Measurements from ENCODE around the gene CLIC3.

CLIC3 gene

DNA sequence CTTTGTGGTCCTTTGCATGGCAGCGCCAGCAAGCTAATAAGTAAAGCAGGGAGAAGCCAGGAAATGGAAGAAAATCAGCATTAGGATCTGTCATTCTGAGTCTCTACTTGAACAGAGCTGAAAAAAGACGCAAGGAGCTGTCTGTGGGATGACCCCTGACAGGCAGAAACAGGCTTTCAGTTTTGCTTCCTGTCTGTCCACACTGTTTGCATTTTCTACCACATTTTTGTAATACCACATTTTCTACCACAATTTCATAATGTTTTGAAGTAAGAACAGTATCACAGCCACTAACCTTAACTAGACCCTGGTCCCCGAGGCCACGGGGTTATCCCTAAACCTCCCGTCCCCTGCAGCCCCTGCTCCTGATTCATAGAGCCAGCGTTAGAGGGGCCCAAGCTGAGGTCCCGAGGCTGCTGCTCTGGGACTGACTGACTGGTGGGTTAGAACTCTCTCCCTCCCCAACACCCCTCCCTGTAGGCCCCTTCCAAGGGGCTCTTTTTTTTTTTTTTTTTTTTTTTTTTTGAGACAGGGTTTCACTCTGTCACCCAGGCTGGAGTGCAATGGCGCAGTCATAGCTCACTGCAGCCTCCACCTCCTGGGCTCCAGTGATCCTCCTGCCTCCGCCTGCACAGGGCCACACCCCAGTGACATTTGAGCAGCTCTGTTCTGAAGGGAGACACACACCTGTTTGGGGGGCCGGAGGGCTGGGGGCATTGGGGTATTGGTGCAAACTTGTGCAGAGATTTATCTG lies 4.0 kb upstream of the CLIC3 start:
- peak; percentile 85 for DNase-seq (ENCODE audit: low spot score)

DNA sequence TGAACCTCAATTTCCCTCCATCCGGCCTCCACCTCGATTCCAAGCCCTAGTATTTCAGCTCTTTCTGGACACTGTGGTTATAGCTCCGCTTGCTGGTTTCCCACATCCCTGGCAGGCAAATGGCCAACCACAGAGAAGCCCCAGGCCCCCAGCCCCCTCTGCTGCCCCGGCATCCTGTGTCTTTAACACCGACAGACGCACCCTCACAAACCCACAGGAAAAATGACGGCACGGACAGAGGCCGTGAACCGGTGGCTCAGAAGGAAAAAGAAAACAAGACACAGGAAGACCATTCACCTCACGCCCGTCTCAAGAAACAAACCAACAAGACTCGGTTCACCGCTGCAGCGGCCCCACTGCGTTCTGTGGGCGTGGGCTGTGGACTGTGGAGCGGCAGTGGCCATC lies 1.5 kb upstream of the CLIC3 start:
- no peak for DNase-seq (ENCODE audit: low spot score)

DNA sequence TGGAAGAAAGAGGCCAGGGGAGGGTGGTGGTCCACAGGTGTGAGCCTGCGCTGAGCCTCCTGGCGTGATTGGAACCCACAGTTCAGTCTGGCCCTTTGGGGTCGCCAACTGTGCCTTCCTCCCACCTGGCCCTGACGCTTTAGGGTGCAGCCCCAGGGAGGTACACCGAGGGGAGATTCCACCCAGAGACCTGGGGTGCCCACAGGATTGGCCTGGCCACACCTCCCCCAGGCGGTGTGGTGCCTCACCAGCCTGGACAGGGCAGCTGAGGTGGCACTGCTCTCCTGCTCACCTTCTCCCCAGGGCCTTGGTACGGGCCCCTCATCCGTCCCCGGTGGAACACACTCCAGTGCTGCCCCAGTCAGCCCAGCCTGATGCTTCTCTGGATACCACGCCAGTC lies 1.0 kb upstream of the CLIC3 start:
- DNase-seq (ENCODE audit: low spot score) = no peak

DNA sequence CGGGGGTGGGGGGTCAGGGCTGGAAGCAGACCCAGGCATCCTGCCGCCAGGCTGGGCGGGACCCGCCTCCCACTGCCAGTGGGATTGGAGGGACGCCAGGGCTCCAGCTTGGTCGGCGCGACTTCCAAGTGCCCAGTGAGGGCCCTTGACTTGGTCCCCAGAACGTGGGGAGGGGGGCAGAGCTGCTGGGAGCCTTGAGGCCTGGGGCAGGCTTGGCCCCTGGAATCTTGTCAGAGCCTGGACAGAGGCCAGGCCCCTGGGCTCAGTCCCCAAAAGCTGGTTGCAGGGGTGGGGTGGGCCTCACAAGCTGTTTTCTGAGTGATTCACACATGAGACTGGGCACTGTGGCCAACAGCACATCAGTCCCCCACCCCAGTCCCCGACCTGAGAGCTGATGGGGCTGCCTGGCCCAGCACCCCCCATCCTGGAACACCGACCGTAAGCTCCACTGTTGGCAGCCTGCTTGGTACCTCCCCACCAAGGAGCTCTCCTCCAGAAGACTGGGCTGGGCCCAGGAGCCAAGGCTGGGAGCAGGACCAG lies 526 bp downstream of the CLIC3 start:
- DNase-seq (ENCODE audit: low spot score) = peak; percentile 68

DNA sequence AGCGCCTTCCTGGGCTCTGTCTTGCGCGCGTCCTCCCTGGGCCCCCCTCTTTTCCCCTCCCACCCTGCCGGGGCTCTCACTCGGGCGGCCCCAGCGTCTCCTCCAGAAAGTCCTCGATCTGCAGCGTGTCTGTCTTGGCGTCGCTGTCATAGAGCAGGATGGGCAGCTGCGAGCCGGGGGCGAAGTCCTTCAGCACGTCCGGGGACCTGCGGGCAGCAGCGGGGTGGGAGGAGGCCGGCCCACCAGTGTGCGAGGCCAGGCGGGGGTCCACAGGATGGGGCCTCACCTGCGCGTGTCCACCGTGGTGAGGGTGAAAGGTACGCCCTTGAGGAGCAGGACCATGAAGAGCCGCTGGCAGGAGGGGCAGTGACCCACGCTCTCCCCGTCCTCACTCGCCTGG lies 1.0 kb downstream of the CLIC3 start:
- no peak for DNase-seq (ENCODE audit: low spot score)

DNA sequence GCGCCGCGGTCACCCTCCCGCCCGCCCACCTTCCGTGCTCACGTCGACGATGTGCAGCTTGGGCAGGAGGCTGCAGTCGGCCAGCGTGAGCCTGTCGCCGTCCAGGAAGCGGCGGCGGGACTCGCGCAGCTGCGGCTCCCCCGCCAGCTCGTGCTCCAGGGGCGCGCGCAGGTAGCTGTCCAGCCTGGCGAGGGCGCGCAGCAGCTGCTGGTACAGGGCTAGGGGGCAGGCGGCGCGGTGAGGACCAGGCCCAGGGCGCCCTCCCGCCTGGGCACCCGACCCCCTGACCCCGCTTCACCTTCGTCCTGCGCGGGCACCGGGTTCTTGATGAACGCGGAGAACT lies 1.5 kb downstream of the CLIC3 start:
- DNase-seq (ENCODE audit: low spot score) = no peak

DNA sequence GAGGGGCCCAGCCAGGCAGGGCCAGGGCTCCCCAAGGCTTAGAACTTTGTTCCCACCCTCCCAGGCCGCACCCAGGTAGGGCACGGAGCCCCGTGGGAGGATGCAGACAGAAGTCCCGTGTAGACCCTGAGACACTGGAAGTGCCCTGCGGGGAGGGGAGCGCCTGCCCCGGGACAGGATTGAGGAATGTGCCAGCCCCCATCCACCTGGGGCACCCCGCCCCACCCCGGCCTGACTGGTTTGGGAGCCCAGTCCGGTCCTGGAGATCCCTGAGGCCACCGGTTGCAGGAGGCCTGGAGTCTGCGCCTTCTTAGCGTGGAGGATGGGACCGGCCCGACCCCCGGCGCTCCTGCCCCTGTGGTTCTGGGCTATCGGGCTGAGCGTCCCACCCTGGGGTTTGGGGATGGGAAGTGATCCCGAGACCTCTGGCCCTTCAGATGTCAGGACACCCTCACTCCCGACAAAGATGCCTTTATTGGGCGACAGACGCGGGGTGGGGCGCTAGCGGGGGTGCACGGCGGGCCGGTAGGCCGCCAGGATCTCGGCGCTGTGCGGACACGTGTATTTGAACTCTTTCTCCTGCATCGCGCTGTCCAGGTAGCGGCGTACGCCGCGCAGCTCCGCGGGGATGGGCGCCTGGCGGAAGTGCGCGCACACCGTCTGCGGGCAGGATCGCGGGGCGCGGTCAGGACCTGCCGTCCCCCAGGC lies 2.0 kb downstream of the CLIC3 start:
- DNase-seq (ENCODE audit: low spot score) = no peak

DNA sequence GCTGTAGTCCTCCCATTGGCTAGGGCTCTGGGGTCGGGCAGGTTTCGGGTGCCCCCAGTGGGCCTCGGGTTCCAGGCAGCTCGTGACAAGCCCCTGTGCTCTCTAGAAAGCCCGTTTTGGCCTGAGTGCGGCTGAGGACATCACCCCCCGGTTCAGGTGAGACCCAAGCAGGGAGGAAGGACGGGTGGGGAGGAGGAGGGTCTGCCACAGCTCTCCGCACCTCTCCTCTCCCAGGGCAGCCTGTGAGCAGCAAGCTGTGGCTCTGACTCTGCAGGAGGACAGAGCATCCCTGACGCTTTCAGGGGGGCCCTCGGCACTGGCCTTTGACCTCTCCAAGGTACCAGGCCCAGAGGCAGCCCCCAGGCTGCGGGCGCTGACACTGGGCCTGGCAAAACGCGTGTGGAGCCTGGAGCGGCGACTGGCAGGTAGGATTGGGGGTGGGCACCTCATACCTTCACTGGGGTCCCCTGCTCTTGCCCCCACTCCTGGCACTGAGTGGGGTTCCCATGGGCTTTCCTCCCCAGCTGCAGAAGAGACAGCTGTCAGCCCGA lies 3.5 kb downstream of the CLIC3 start:
- no peak for DNase-seq (ENCODE audit: low spot score)

DNA sequence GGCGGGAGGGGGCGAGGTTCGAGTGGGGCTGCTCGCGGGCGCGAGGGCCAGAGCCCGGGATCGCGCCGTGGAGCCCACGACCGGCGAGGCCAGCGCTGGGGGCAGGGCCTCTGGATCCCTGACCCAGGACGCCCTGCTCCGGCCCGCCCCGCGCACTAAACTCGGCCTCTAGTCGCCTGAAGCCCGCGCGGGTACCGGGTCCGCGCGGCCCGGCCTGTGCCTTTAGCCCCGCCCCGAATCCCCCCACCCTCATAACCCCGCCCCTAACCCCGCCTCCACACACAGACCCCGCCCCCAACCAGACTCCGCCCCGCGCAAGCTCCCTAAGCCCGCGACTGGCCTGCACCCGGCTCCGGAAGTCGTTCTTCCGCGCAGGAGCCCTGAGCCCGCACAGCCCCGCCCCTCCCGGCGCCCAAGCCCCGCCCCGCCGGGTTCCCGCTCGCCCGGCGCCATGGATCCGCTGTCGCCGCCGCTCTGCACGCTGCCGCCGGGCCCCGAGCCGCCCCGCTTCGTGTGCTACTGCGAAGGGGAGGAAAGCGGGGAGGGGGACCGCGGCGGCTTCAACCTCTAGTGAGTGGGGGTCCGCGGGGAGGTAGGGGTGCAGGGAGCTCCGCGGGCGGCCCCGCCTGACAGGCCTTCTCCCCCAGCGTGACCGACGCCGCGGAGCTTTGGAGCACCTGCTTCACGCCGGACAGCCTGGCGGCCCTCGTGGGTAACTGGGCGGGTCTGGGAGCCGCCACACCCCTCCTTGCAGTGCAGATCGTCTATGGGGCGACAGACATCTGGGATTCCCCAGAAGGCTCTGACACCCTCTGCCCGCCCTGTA lies 4.2 kb downstream of the CLIC3 start, which contains the start of gene PAXX:
TSS of gene PAXX (plus strand) at position 430 of the 826 bp plus-strand sequence. CDS start at position 452, 22 bp downstream.
- DNase-seq (ENCODE audit: low spot score) = peak; percentile 99

DNA sequence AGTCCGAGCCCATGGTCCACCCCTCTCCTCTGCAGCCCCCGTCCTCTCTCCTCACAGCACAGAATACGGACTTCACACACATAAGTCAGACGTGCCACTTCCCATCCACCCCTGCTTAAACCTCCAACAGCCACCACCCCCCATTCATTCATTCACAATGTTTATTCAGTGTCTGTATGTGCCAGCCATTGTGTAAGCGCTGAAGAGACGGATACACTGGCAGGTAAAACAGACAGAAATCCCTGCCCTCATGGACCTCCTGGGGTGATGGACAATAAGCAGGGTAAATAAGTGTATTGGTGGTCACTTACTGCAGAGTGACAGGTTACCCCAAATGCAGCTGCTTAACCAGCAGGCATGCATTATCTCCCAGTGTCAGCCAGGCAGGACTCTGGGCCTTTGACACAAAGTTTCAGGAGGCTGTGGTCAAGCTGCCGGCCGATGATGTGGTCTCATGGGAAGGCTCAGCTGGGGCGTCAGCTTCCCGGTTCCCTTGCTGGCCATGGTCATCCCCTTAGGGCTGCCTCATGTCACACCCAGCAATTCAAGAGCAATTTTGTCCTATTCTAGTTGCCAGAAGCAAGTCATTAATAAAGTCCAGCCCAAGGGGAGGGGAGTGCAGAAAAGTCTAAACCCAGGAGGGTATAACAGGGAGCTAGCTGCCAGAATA lies 6.0 kb downstream of the CLIC3 start:
- DNase-seq (ENCODE audit: low spot score) = no peak

DNA sequence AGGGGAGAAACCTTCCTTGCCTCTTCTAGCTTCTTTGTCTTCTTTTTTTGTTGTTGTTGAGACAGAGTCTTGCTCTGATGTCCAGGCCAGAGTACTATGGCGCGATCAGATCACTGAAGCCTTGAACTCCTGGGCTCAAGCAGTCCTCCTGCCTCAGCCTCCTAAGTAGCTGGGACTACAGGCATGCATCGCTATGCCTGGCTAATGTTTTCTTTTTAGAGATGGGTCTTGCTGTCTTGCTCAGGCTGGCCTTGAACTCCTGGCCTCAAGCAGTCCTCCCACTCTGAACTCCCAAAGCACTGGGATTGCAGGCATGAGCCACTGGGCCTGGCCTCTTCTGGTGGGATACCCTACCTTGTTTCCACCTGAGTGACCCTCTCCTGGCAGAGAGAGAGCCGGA lies 7.5 kb downstream of the CLIC3 start:
- no peak for DNase-seq (ENCODE audit: low spot score)

DNA sequence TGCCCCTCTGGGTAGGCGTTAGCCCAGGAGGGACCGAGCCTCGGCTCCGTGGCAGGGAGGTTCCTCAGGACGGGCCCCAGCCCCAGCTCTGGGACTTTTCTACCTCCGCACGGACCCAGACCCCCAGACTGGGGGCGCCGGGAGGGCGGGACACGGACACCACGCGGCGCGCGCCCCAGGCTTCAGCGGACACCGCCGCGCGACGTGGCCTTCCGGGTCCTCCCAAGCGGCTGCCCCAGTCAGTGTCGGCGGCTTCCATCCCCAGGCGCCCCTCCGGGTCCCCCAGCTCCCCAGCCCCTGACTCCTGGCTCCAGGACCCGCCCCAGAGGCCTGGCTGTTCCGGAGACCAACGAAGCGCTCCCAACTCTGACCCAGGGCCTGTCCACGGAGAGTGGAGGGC lies 10.5 kb downstream of the CLIC3 start:
- no peak for DNase-seq (ENCODE audit: low spot score)

DNA sequence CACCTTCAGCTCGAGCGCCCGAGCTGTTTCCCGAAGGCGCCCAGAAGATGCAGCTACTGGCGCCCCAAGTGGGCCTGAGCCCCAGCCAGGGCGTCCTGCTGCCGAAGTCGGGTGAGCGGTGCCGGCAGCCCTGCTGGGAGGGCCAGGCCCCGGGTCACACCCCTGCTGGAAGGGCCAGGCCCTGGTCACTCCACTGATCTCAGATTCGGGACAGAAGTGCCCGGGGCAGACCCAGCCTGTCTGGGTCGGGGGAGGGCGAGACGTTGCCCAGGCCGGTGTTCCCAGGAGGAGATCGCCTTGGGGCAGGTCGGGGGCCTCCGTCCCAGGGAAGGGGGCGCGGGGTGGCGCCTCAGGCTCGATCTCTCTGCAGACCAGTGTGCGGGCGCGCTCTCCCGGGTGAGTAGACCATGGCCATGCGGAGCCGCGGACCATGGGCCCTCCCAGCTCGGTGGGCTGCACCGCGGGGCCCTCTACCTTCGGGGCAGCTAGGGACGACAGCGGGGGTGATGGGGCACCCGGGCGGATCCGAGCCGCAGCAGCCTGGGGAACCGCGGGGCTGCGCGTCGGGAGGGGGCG lies 11.3 kb downstream of the CLIC3 start:
- DNase-seq (ENCODE audit: low spot score) = no peak

DNA sequence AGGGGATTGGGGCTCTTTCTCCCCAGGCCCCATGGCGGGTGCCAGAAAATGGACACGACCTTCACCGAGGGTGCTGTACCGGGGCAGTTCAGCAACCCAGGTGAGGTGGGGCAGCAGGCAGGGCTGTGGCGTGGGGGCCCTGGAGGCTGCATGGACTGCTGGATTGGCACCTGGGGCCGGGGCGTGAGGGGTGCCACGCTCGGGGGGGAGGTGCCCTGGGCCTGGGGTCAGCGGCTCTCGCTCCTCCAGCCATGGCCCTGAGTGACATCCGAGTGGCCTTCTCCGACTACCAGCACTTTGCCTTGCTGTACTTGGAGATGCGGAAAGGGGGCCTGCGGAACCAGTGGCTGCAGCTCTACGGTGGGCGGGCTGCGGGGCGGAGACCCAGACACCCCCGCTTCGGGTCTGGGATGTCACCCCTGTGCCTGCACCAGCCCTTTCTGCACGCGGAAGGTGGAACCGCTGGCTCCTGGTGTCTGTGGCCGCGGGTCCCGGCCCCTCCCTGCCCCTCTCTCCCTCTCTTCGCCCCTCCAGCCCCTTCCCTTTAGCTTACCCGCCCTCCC lies 11.8 kb downstream of the CLIC3 start:
- no peak for DNase-seq (ENCODE audit: low spot score)

DNA sequence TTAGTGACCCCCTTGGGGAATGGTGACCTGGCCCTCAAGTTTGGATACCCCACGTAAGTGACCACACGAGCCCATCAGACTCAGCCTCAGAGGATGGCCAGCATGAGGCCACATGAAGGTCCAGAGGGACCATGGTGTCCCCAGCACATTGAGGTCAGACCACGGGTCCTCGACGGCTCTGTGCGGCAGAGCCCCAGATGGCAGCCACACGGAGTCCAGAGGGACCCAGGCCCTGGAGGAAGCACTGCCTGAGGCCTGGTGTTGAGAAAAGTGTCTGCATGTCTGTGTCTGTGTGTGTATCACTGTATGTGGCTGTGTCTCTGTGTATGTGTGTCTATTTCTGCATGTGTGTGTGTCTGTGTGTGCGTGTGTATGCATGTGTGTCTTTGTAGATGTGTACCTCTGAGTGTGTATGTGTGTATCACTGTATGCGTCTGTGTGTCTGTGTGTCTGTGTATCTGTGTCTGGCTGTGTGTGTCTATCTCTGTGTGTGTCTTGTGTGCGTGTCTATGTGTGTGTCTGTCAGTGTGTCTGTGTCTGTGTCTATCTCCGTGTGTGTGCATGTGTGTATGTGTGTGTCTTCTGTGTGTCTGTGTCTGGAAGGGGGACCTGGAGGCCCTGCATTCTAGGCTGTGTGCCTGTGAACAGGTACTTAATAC lies 12.6 kb downstream of the CLIC3 start:
- DNase-seq (ENCODE audit: low spot score) = no peak

DNA sequence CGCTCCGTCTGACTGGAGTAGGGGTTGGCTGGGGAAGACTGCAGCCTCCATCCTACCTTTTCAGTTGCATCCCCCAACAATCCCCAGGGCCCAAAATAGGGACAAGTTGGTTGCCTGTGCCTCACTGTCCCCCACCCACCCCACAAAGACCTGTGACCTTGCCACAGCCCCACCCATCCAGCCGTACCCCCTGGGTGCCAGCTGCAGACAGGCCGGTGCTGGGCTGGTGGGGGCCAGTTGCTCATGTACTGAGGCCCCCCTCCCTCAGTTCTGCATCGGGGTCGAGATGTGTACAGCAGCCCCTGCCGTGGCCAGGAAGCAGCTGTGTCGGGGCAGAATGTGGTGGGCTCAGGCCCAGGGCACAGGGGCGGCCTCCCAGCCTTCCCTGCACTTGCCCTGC lies 13.2 kb downstream of the CLIC3 start:
- DNase-seq (ENCODE audit: low spot score) = no peak

DNA sequence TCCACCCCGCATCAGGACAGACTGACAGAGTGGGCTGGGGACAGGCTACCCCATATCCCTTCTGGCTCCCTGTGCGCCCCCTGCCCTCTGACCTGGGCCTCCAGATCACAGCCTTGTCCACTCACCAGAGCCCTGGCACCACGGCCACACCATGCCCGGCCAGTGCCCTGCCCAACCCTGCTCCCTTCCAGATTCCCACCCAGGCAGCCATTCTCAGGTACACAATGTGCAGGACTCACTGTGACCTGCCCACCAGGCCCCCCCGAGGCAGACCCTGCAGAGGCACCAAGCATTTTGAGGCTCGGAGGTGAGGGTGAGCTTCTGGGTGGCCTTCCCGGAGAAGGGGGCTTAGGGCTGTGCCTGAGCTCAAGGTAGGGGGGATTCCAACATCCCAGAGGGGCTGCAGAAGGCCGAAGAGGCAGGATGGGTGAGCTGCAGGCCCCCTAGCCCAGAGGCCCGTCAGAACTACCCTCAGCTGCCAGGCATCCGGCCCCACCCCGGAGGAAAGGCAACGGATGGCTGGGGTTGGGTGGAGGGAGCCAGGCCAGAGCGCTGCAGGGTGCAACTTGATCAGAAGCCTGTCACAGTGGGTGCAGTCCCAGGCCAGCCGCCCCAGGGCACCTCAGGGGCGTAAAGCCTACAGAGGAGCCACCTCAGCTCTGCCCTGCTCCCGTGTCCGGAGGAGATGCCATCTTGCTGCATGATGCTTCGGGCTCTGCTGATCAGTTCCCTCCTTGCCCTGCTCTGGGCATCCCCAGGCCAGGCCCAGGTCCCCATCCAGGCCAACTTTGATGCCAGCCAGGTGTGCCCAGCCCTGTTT lies 13.9 kb downstream of the CLIC3 start, which contains the start of gene LCNL1:
TSS of gene LCNL1 (plus strand) at position 762 of the 820 bp plus-strand sequence. CDS start 594 bp downstream, outside the sequence.
- DNase-seq (ENCODE audit: low spot score) = no peak

DNA sequence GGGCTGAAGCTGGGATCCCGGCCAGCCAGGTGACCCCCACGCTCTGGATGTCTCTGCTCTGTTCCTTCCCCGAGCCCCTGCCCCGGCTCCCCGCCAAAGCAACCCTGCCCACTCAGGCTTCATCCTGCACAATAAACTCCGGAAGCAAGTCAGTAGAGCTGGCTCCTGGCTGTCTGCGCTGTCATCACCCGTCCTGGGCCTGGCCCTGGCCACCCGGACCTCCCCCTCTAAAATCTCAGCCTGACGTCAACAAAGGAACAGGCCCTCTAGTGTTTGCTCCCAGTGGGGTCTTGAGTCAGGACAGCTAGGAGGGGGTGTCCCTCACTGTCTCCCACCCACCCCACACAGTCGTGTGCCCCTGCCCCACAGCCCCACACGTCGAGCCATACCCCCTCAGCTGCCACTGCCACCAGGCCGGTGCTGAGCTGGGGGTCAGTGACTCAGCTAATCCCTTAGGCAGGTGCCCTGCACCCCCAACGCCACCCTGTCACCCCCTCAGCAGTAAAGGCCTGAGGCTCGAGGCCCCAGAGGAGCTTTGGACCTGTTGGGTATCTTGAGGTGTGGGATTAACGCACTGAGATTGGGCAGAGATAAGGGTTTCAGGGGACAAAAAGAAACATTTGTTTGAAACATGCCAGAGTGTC lies 14.7 kb downstream of the CLIC3 start:
- no peak for DNase-seq (ENCODE audit: low spot score)

Measured in AG08396 (cell line).